GM23338 (cell line): ENCODE results near the gene TMEM132D. TPM values are rescaled to one million over a fixed set of nuclear protein-coding genes. Genes with fewer than 3 reads are reported as not detected.

Source experiments
- ATAC-seq: fragments of 200-7000 bp; cut with Tn5 transposase; 3 replicates; pipeline ENCODE4 v1.9.1; 2020
- DNase-seq: peaks from one replicate; pipeline ENCODE4 v3.0.0-alpha.2; 2015; ENCODE audit warnings: low spot score
- H2AFZ ChIP-seq: fragments of 200-600 bp; sonication (generic); 2 replicates; pipeline ENCODE4 v1.8.0; 2016; ENCODE audit warnings: antibody characterized with exemption, mild to moderate bottlenecking, moderate library complexity
- H3F3A ChIP-seq: fragments of 200-600 bp; sonication (generic); replicated peaks from 2 replicates; pipeline ENCODE4 v1.8.0; 2017; ENCODE audit warnings: antibody characterized with exemption, mixed run types, low read depth
- H3K27ac ChIP-seq: fragments of 200-600 bp; sonication (generic); 2 replicates; pipeline ENCODE4 v1.6.1; 2016; ENCODE audit warnings: low read depth
- H3K27me3 ChIP-seq: fragments of 200-600 bp; sonication (generic); 2 replicates; pipeline ENCODE4 v1.8.0; 2016; ENCODE audit warnings: mild to moderate bottlenecking, mixed run types, moderate library complexity; ENCODE audit not compliant: insufficient read depth
- H3K36me3 ChIP-seq: fragments of 200-600 bp; sonication (generic); 2 replicates; pipeline ENCODE4 v1.8.0; 2016; ENCODE audit warnings: mild to moderate bottlenecking; ENCODE audit not compliant: insufficient read depth
- H3K4me1 ChIP-seq: fragments of 200-600 bp; sonication (generic); 2 replicates; pipeline ENCODE4 v1.8.0; 2016; ENCODE audit warnings: mild to moderate bottlenecking, moderate library complexity; ENCODE audit not compliant: insufficient read depth
- H3K4me2 ChIP-seq: fragments of 200-600 bp; sonication (generic); 2 replicates; pipeline ENCODE4 v1.7.1; 2017; ENCODE audit warnings: mixed run types
- H3K4me3 ChIP-seq: fragments of 200-600 bp; sonication (generic); 2 replicates; pipeline ENCODE4 v1.6.1; 2016; ENCODE audit warnings: mixed run types
- H3K79me2 ChIP-seq: fragments of 200-600 bp; sonication (generic); replicated peaks from 2 replicates; pipeline ENCODE4 v1.8.0; 2017; ENCODE audit warnings: mild to moderate bottlenecking; ENCODE audit not compliant: insufficient read depth
- H3K9me2 ChIP-seq: fragments of 200-600 bp; sonication (generic); 2 replicates; pipeline ENCODE4 v1.8.0; 2017; ENCODE audit not compliant: insufficient read depth
- H4K20me1 ChIP-seq: fragments of 200-600 bp; sonication (generic); replicated peaks from 2 replicates; pipeline ENCODE4 v1.8.0; 2017; ENCODE audit warnings: mild to moderate bottlenecking; ENCODE audit not compliant: insufficient read depth
- H3K27ac Mint-ChIP-seq: 2 replicates; pipeline ENCODE4 v1.8.0; 2020; ENCODE audit warnings: inconsistent platforms, mild to moderate bottlenecking, moderate library complexity, mixed read lengths
- H3K27me3 Mint-ChIP-seq: 3 replicates; pipeline ENCODE4 v1.8.0; 2022; ENCODE audit warnings: low read depth, mild to moderate bottlenecking, moderate library complexity, mixed read lengths, inconsistent platforms; ENCODE audit not compliant: insufficient read depth, poor library complexity
- H3K36me3 Mint-ChIP-seq: 3 replicates; pipeline ENCODE4 v1.8.0; 2021; ENCODE audit warnings: low read depth, mild to moderate bottlenecking, inconsistent platforms, moderate library complexity, mixed read lengths
- H3K4me1 Mint-ChIP-seq: 3 replicates; pipeline ENCODE4 v1.8.0; 2020; ENCODE audit warnings: mild to moderate bottlenecking, inconsistent platforms, mixed read lengths
- H3K4me3 Mint-ChIP-seq: 3 replicates; pipeline ENCODE4 v1.8.0; 2021; ENCODE audit warnings: moderate library complexity, mild to moderate bottlenecking, inconsistent platforms, mixed read lengths
- H3K9me3 Mint-ChIP-seq: 3 replicates; pipeline ENCODE4 v1.8.0; 2020; ENCODE audit warnings: moderate library complexity, mild to moderate bottlenecking, inconsistent platforms, mixed read lengths
- CREB1 ChIP-seq: fragments of 250-450 bp; sonication (Bioruptor Pico); IDR thresholded peaks from 2 replicates; pipeline ENCODE4 v1.5.0; 2020; ENCODE audit warnings: low read depth, mild to moderate bottlenecking, moderate library complexity
- EZH2 ChIP-seq: fragments of 200-600 bp; sonication (generic); IDR thresholded peaks from one replicate; pipeline ENCODE4 v1.8.0; 2017; ENCODE audit warnings: antibody characterized with exemption, mild to moderate bottlenecking, low read depth; ENCODE audit not compliant: unreplicated experiment
- EZH2phosphoT487 ChIP-seq: fragments of 200-600 bp; sonication (generic); IDR thresholded peaks from one replicate; pipeline ENCODE4 v1.8.1; 2018; ENCODE audit warnings: antibody characterized with exemption; ENCODE audit not compliant: unreplicated experiment
- JUNB ChIP-seq: IDR thresholded peaks from one replicate; pipeline ENCODE4 v1.6.1; 2016; ENCODE audit warnings: antibody characterized with exemption; ENCODE audit not compliant: unreplicated experiment
- POLR2AphosphoS5 ChIP-seq: IDR thresholded peaks from 2 replicates; pipeline ENCODE4 v1.6.1; 2016; ENCODE audit warnings: antibody characterized with exemption, low read depth
- REST ChIP-seq: IDR thresholded peaks from one replicate; pipeline ENCODE4 v1.6.1; 2018; ENCODE audit warnings: antibody characterized with exemption; ENCODE audit not compliant: unreplicated experiment
- STAT1 ChIP-seq: IDR thresholded peaks from one replicate; pipeline ENCODE4 v1.6.1; 2016; ENCODE audit warnings: antibody characterized with exemption; ENCODE audit not compliant: unreplicated experiment
- ZNF114 ChIP-seq: fragments of 250-450 bp; sonication (Bioruptor Pico); IDR thresholded peaks from 2 replicates; pipeline ENCODE4 v1.5.0; 2020; ENCODE audit warnings: mild to moderate bottlenecking, moderate library complexity
- ZNF331 ChIP-seq: fragments of 250-450 bp; sonication (Bioruptor Pico); IDR thresholded peaks from 2 replicates; pipeline ENCODE4 v1.5.0; 2020; ENCODE audit warnings: low read depth, mild to moderate bottlenecking, moderate library complexity
- polyA plus RNA-seq: library from polyadenylated mRNA; unstranded; fragments of >200 nt; fragmentation: Nextera tagmentation; extraction: Ambion mirVana; gene quantifications from 2 replicates; pipeline ENCODE4 v1.2.1, GENCODE V29; 2016
- total RNA-seq: library from RNA; depleted of rRNA; stranded (reverse); fragments of >200 nt; shearing (Covaris generic); gene quantifications from 2 replicates; pipeline ENCODE4 v1.2.3, GENCODE V29; 2014
- TF ChIP-seq, protein P1 (sequence below), 2 experiments: fragments of 200-600 bp in 1 of 2; sonication (generic) in 1 of 2; conservative IDR thresholded peaks; 2 replicates each; pipeline versions ENCODE4 v1.5.1 to v1.6.1; 2016 to 2017; ENCODE audit warnings: antibody characterized with exemption in 2 of 2, low read depth in 2 of 2, mild to moderate bottlenecking in 2 of 2, moderate library complexity in 1 of 2
- TF ChIP-seq, protein P2 (sequence below): IDR thresholded peaks from 2 replicates; pipeline ENCODE4 v1.6.1; 2016; ENCODE audit warnings: antibody characterized with exemption

TMEM132D gene
- total and polyA plus RNA-seq, 2 experiments from 2014 or later: 0.44 to 5.3 TPM

DNA sequence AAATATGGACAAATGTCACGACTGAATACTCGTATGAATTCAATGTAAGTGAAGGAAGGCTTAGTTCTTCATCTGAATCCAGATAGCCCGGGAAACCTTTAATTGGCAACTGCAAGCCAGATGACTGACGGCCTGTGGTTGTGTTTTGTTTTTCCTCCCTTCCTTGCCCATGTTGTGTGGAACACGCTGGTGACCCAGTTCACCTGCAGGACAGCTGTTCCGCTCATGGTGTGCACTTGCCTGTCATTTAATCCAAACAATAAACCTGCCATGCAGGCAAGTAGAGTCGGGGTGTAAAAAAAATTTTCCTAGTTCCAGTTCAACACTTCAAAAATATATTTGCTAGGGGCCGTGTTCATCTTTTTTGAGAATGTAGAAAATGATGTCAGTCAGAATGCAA is 88.0 kb downstream of the TMEM132D start (continued):
- TF ChIP-seq REST: no peak
- TF ChIP-seq STAT1: no peak
- TF ChIP-seq EZH2: no peak
- TF ChIP-seq POLR2AphosphoS5: no peak
- TF ChIP-seq, protein P1, sequence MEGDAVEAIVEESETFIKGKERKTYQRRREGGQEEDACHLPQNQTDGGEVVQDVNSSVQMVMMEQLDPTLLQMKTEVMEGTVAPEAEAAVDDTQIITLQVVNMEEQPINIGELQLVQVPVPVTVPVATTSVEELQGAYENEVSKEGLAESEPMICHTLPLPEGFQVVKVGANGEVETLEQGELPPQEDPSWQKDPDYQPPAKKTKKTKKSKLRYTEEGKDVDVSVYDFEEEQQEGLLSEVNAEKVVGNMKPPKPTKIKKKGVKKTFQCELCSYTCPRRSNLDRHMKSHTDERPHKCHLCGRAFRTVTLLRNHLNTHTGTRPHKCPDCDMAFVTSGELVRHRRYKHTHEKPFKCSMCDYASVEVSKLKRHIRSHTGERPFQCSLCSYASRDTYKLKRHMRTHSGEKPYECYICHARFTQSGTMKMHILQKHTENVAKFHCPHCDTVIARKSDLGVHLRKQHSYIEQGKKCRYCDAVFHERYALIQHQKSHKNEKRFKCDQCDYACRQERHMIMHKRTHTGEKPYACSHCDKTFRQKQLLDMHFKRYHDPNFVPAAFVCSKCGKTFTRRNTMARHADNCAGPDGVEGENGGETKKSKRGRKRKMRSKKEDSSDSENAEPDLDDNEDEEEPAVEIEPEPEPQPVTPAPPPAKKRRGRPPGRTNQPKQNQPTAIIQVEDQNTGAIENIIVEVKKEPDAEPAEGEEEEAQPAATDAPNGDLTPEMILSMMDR (conservative IDR thresholded peaks at IDR 0.05; ENCODE audit: low read depth in 2 of 2): no peak

DNA sequence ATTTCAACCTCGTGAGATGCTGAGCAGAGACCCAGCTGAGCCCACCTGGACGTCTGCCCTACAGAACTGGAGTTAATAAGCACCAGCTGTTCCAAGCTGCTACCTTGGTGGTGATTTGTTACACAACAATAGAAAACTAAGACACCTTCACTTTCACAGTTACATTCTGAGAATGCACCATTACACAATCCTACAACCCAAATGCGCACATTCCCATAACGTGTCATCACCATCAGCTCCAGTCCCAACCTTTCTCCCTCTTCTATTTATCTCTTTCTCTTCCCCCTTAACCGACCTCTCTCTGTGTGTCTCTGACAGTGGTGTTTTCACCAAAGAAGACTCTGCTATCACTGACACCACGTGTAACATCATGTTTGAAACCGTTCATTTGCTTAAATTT is 91.9 kb downstream of the TMEM132D start:
- no peak overlapping the region for H3K27ac Mint-ChIP-seq
- peaks cover 35% of the 10 kb centered on the region for H3K36me3 Mint-ChIP-seq
- H3K79me2 ChIP-seq: no peaks in the 10 kb centered on the region
- no peaks in the 10 kb centered on the region for H3K27me3 ChIP-seq
- no peaks in the 10 kb centered on the region for H3F3A ChIP-seq
- H3K27me3 Mint-ChIP-seq: no peaks in the 10 kb centered on the region
- no peaks in the 10 kb centered on the region for H3K4me1 Mint-ChIP-seq
- no peaks in the 10 kb centered on the region for H4K20me1 ChIP-seq
- no peaks in the 10 kb centered on the region for H3K9me2 ChIP-seq
- DNase-seq (no peak), ATAC-seq (no peak)
- H3K36me3 ChIP-seq: no peaks in the 10 kb centered on the region
- H3K4me3 Mint-ChIP-seq: no peak overlapping the region
- H3K27ac ChIP-seq: no peak overlapping the region
- H3K4me2 ChIP-seq: no peak overlapping the region
- no peak overlapping the region for H3K4me3 ChIP-seq
- H3K9me3 Mint-ChIP-seq: no peaks in the 10 kb centered on the region; the same call in 1 of the 3 replicates
- no peak overlapping the region for H2AFZ ChIP-seq
- no peaks in the 10 kb centered on the region; the same call in 1 of the 2 replicates for H3K4me1 ChIP-seq
- TF ChIP-seq ZNF114 (CRISPR knock-in tag) (no peak), JUNB (no peak), REST (no peak), ZNF331 (no peak), EZH2 (no peak), POLR2AphosphoS5 (no peak), STAT1 (no peak), CREB1 (CRISPR knock-in tag) (no peak), EZH2phosphoT487 (no peak)
- TF ChIP-seq, protein P2, sequence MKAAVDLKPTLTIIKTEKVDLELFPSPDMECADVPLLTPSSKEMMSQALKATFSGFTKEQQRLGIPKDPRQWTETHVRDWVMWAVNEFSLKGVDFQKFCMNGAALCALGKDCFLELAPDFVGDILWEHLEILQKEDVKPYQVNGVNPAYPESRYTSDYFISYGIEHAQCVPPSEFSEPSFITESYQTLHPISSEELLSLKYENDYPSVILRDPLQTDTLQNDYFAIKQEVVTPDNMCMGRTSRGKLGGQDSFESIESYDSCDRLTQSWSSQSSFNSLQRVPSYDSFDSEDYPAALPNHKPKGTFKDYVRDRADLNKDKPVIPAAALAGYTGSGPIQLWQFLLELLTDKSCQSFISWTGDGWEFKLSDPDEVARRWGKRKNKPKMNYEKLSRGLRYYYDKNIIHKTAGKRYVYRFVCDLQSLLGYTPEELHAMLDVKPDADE: no peak
- TF ChIP-seq, protein P1 (conservative IDR thresholded peaks at IDR 0.05; ENCODE audit: low read depth in 2 of 2): no peak
